Fibroblast of skin of left biceps (primary cell): ENCODE measurements around the gene TUBB4B.

Experiments
- DNase-seq, 2 experiments: peaks; one replicate each; pipeline ENCODE4 v3.0.0-alpha.2; 2013; ENCODE audit warnings: low read depth in 2 of 2

TUBB4B gene

GRCh38 chr9:137212520-137212919 lies 28.6 kb upstream of the TUBB4B start:
- no peak for DNase-seq

- no peak for DNase-seq
These were observed 27.7 kb upstream of the TUBB4B start for GRCh38 chr9:137213160-137214060.

- no peak for DNase-seq
These were observed 26.5 kb upstream of the TUBB4B start for GRCh38 chr9:137214620-137215019.

- DNase-seq: no peak
These were observed 25.7 kb upstream of the TUBB4B start for GRCh38 chr9:137215196-137215986.

- no peak for DNase-seq
These were observed 24.7 kb upstream of the TUBB4B start for GRCh38 chr9:137216188-137216965.

GRCh38 chr9:137217276-137218211 lies 23.5 kb upstream of the TUBB4B start:
- no peak for DNase-seq

GRCh38 chr9:137218212-137218753 lies 22.8 kb upstream of the TUBB4B start:
- DNase-seq: no peak

GRCh38 chr9:137218754-137219271 lies 22.3 kb upstream of the TUBB4B start:
- DNase-seq: no peak

GRCh38 chr9:137219757-137220316 lies 21.2 kb upstream of the TUBB4B start:
- DNase-seq: no peak

- no peak for DNase-seq
These were observed 20.6 kb upstream of the TUBB4B start for GRCh38 chr9:137220317-137221094.

GRCh38 chr9:137221095-137221505 lies 20.0 kb upstream of the TUBB4B start:
- DNase-seq: no peak

GRCh38 chr9:137221506-137222111 lies 19.5 kb upstream of the TUBB4B start:
- DNase-seq: no peak

GRCh38 chr9:137222190-137223077 lies 18.7 kb upstream of the TUBB4B start, which contains the start of gene RNF208:
Gene RNF208, minus strand, starts transcription at chr9:137222240. Its CDS starts 1,028 bp downstream, at chr9:137221212.
- DNase-seq: no peak

- DNase-seq: peak; percentile 96 to 97
These were observed 17.8 kb upstream of the TUBB4B start for GRCh38 chr9:137223078-137223970.

- no peak for DNase-seq
These were observed 16.0 kb upstream of the TUBB4B start, which contains the start of gene CYSRT1 for GRCh38 chr9:137224830-137225694. Gene CYSRT1, plus strand, starts transcription at chr9:137225174. Its CDS starts 448 bp downstream, at chr9:137225622.
